K562 (cell line): ENCODE results near the gene FTL. TPM values are rescaled to one million over a fixed set of nuclear protein-coding genes. Genes with fewer than 3 reads are reported as not detected.

ENCODE experiments used
- ADNP ChIP-seq: fragments of 200-800 bp; sonication (Bioruptor generic); IDR thresholded peaks from 2 replicates; pipeline ENCODE4 v1.6.1; 2016; ENCODE audit warnings: missing genetic modification characterization, missing compliant biosample characterization
- ARNT ChIP-seq, 2 experiments: fragments of 450-650 bp; IDR thresholded peaks; 2 replicates each; pipeline ENCODE4 v1.6.1; 2016; ENCODE audit warnings: mild to moderate bottlenecking in 1 of 2
- BCLAF1 ChIP-seq, 2 experiments: fragments of 450-650 bp in 1 of 2; IDR thresholded peaks; 2 replicates each; pipeline ENCODE4 v1.6.1; 2011 to 2017; ENCODE audit warnings: low read depth in 2 of 2, antibody characterized with exemption in 1 of 2, borderline replicate concordance in 1 of 2, low read length in 1 of 2, mild to moderate bottlenecking in 1 of 2, mixed read lengths in 1 of 2; ENCODE audit not compliant: control insufficient read depth in 1 of 2
- BRCA1 ChIP-seq, 2 experiments: fragments of 450-650 bp in 1 of 2; sonication (generic) in 1 of 2; formaldehyde crosslinking in 1 of 2; IDR thresholded peaks; 2 replicates each; pipeline versions ENCODE4 v1.5.0 to v1.6.1; 2017 to 2020; ENCODE audit warnings: mild to moderate bottlenecking in 1 of 2, missing genetic modification reagents in 1 of 2
- DPF2 ChIP-seq: fragments of 450-650 bp; IDR thresholded peaks from 2 replicates; pipeline ENCODE4 v1.6.1; 2016
- ESRRB ChIP-seq: fragments of 250-450 bp; sonication (Bioruptor Pico); IDR thresholded peaks from 2 replicates; pipeline ENCODE4 v1.5.0; 2020; ENCODE audit warnings: mild to moderate bottlenecking, moderate library complexity, borderline replicate concordance
- GATA2 ChIP-seq: sonication (generic); formaldehyde crosslinking; IDR thresholded peaks from 2 replicates; pipeline ENCODE4 v1.4.0; 2020; ENCODE audit warnings: mild to moderate bottlenecking, missing genetic modification reagents
- ILF3 ChIP-seq: fragments of 450-650 bp; IDR thresholded peaks from 2 replicates; pipeline ENCODE4 v1.6.1; 2018; ENCODE audit warnings: antibody characterized with exemption, mild to moderate bottlenecking, moderate library complexity, borderline replicate concordance
- IRF2 ChIP-seq: sonication (generic); formaldehyde crosslinking; IDR thresholded peaks from 2 replicates; pipeline ENCODE4 v1.8.1; 2022; ENCODE audit warnings: mild to moderate bottlenecking, missing genetic modification reagents
- JUN ChIP-seq, 2 experiments: sonication (generic) in 1 of 2; formaldehyde crosslinking in 1 of 2; IDR thresholded peaks; 2 replicates each; pipeline versions ENCODE4 v1.6.1 to v1.8.0; 2012 to 2022; ENCODE audit warnings: borderline replicate concordance in 2 of 2, mild to moderate bottlenecking in 2 of 2, improper control_type of control experiment in 1 of 2, low read depth in 1 of 2, low read length in 1 of 2, missing genetic modification reagents in 1 of 2
- MECOM ChIP-seq: fragments of 250-450 bp; sonication (Bioruptor Pico); IDR thresholded peaks from 2 replicates; pipeline ENCODE4 v1.8.0; 2022; ENCODE audit warnings: inconsistent platforms
- MTA3 ChIP-seq: fragments of 450-650 bp; formaldehyde crosslinking; IDR thresholded peaks from 2 replicates; pipeline ENCODE4 v1.6.1; 2017; ENCODE audit warnings: mild to moderate bottlenecking, borderline replicate concordance
- NBN ChIP-seq: fragments of 450-650 bp; IDR thresholded peaks from 2 replicates; pipeline ENCODE4 v1.6.1; 2016; ENCODE audit warnings: low read depth, mild to moderate bottlenecking
- OTX1 ChIP-seq: fragments of 450-650 bp; formaldehyde crosslinking; IDR thresholded peaks from 2 replicates; pipeline ENCODE4 v1.4.0; 2022; ENCODE audit warnings: mild to moderate bottlenecking
- RAD21 ChIP-seq, 2 experiments: fragments of 250-450 bp in 1 of 2; fragments of 450-650 bp in 1 of 2; sonication (Bioruptor Pico) in 1 of 2; formaldehyde crosslinking in 1 of 2; IDR thresholded peaks in 1 of 2; conservative IDR thresholded peaks in 1 of 2; 2 replicates each; pipeline versions ENCODE4 v1.4.0 to v1.8.0; 2020 to 2022; ENCODE audit warnings: mild to moderate bottlenecking in 2 of 2, moderate library complexity in 1 of 2
- SREBF1 ChIP-seq: fragments of 150-350 bp; IDR thresholded peaks from 2 replicates; pipeline ENCODE4 v1.6.1; 2014; ENCODE audit warnings: antibody characterized with exemption, low read depth, low read length, borderline replicate concordance
- SRSF1 ChIP-seq: fragments of 200-400 bp; formaldehyde crosslinking; IDR thresholded peaks from 2 replicates; pipeline ENCODE4 v1.6.1; 2017; ENCODE audit warnings: mild to moderate bottlenecking, low read depth, low read length, moderate library complexity
- STAT5B ChIP-seq: fragments of 250-450 bp; sonication (Bioruptor Pico); IDR thresholded peaks from 2 replicates; pipeline ENCODE4 v1.8.0; 2021; ENCODE audit warnings: mild to moderate bottlenecking, inconsistent platforms
- TOE1 ChIP-seq, 2 experiments: fragments of 450-650 bp in 1 of 2; sonication (generic) in 1 of 2; formaldehyde crosslinking in 1 of 2; IDR thresholded peaks; 2 replicates each; pipeline versions ENCODE4 v1.7.1 to v1.8.0; 2016 to 2022; ENCODE audit warnings: borderline replicate concordance in 2 of 2, mild to moderate bottlenecking in 2 of 2, antibody characterized with exemption in 1 of 2, inconsistent platforms in 1 of 2, low read depth in 1 of 2, missing genetic modification reagents in 1 of 2, moderate library complexity in 1 of 2
- U2AF1 ChIP-seq: fragments of 200-400 bp; formaldehyde crosslinking; optimal IDR thresholded peaks from 2 replicates; pipeline ENCODE3; 2017; ENCODE audit warnings: mild to moderate bottlenecking, low read depth, low read length, moderate library complexity
- ZKSCAN3 ChIP-seq: fragments of 250-450 bp; sonication (Bioruptor Pico); IDR thresholded peaks from 2 replicates; pipeline ENCODE4 v1.4.0; 2020
- ZNF121 ChIP-seq: sonication (generic); formaldehyde crosslinking; conservative IDR thresholded peaks from 2 replicates; pipeline ENCODE4 v1.8.0; 2022; ENCODE audit warnings: missing genetic modification reagents
- ZNF175 ChIP-seq: fragments of 200-800 bp; sonication (Bioruptor generic); IDR thresholded peaks from 2 replicates; pipeline ENCODE4 v1.6.1; 2016; ENCODE audit warnings: low read depth, mild to moderate bottlenecking, missing genetic modification characterization, missing compliant biosample characterization
- ZNF551 ChIP-seq: fragments of 250-450 bp; sonication (Bioruptor Pico); IDR thresholded peaks from 2 replicates; pipeline ENCODE4 v1.5.0; 2021; ENCODE audit warnings: mild to moderate bottlenecking, moderate library complexity
- polyA plus RNA-seq, 8 experiments: library from polyadenylated mRNA; depleted of rRNA in 4 of 8; stranded (reverse) in 5 of 8; unstranded in 3 of 8; fragments of >200 nt; fragmentation: Nextera tagmentation in 2 of 8; fragmentation: Illumina TruSeq in 1 of 8; extraction: Ambion mirVana in 2 of 8; extraction: Trizol in 1 of 8; gene quantifications; 2 replicates each; pipeline versions ENCODE4 v1.2.1 to v1.2.3, GENCODE V29; 2011 to 2014; ENCODE audit warnings: inconsistent platforms in 1 of 8, missing spikeins in 1 of 8
- total RNA-seq, 7 experiments: library from RNA; depleted of rRNA in 6 of 7; stranded (reverse); fragments of >200 nt in 6 of 7; fragmentation: Illumina TruSeq in 2 of 7; extraction: Trizol in 2 of 7; gene quantifications; 2 replicates each; pipeline versions ENCODE4 v1.2.1 to v1.2.3, GENCODE V29; 2011 to 2021; ENCODE audit warnings: low replicate concordance in 1 of 7
- TF ChIP-seq, protein P1 (sequence below), 2 experiments: fragments of 450-650 bp; conservative IDR thresholded peaks; 2 replicates each; pipeline ENCODE4 v1.6.1; 2017; ENCODE audit warnings: mild to moderate bottlenecking in 2 of 2, moderate library complexity in 2 of 2

The FTL gene
- total and polyA plus RNA-seq, 9 of the 15 experiments (the other 6 are each of a cell fraction or from before 2014, with no cell fraction given) = 1,231 to 27,415 (median 3,965) TPM

DNA sequence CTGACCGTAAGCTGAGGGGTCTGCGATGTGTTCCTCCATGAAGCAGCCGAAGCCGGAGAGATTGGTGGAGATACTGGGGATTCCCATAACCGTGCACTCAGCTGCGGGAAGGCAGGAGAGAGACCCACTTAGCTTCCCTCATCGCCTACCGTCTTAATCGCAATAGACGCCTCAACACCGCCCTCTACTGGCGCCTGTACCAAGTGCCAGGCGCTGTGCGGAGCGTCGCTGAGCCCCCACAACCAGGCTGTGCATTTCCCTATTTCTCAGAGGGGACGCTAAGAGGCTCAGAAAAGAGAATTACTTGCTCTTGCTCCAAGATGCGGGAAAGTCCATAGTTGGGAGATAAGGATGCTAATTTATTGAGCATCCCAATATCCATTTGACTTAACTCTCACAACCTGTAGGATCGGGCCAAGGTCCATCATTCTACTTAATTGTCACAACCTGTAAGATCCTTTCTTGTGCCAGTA, 5.8 kb downstream of the FTL start (continued):
- TF ChIP-seq MECOM (CRISPR knock-in tag) (no peak), TOE1 (IDR thresholded peaks at IDR 0.05; ENCODE audit: borderline replicate concordance) (no peak), TOE1 (CRISPR knock-in tag; IDR thresholded peaks at IDR 0.05; ENCODE audit: borderline replicate concordance, low read depth) (no peak), ZNF121 (CRISPR knock-in tag) (no peak), STAT5B (CRISPR knock-in tag) (no peak), OTX1 (no peak), BCLAF1 (IDR thresholded peaks at IDR 0.05; ENCODE audit: borderline replicate concordance in 1 of 2, control insufficient read depth in 1 of 2, low read depth in 2 of 2, low read length in 1 of 2) (no peak), GATA2 (CRISPR knock-in tag) (no peak), ZNF175 (CRISPR knock-in tag) (no peak), ARNT (IDR thresholded peaks at IDR 0.05) (no peak), ILF3 (no peak), ESRRB (CRISPR knock-in tag) (no peak), ZNF551 (CRISPR knock-in tag) (no peak), NBN (no peak), SREBF1 (no peak), JUN (IDR thresholded peaks at IDR 0.05; ENCODE audit: borderline replicate concordance, low read depth, low read length) (0 out of 2 replicates have a peak, but pooled peaks have one; percentile 7), JUN (CRISPR knock-in tag; IDR thresholded peaks at IDR 0.05; ENCODE audit: borderline replicate concordance) (no peak), MTA3 (no peak), SRSF1 (no peak), ADNP (tag) (no peak), RAD21 (CRISPR knock-in tag; conservative IDR thresholded peaks at IDR 0.05 in 1 of 2, IDR thresholded peaks at IDR 0.05 in 1 of 2) (peak; percentile 92 to 96), U2AF1 (no peak), ZKSCAN3 (no peak), DPF2 (no peak), IRF2 (no peak), BRCA1 (IDR thresholded peaks at IDR 0.05) (no peak), BRCA1 (CRISPR knock-in tag; IDR thresholded peaks at IDR 0.05) (no peak)
- TF ChIP-seq, protein P1, sequence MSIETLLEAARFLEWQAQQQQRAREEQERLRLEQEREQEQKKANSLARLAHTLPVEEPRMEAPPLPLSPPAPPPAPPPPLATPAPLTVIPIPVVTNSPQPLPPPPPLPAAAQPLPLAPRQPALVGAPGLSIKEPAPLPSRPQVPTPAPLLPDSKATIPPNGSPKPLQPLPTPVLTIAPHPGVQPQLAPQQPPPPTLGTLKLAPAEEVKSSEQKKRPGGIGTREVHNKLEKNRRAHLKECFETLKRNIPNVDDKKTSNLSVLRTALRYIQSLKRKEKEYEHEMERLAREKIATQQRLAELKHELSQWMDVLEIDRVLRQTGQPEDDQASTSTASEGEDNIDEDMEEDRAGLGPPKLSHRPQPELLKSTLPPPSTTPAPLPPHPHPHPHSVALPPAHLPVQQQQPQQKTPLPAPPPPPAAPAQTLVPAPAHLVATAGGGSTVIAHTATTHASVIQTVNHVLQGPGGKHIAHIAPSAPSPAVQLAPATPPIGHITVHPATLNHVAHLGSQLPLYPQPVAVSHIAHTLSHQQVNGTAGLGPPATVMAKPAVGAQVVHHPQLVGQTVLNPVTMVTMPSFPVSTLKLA (conservative IDR thresholded peaks at IDR 0.05) = peak in 1 of 2 experiments; percentile 40; a peak in 1 of 4 replicates
